Measurements from ENCODE around the gene LOXHD1. TPM values are rescaled to one million over a fixed set of nuclear protein-coding genes. Genes with fewer than 3 reads are reported as not detected.

The LOXHD1 gene
- total RNA-seq, 1 donor, result not detected

- no peak for DNase-seq (ENCODE audit: low read depth)
- no peak overlapping the region for H3K4me3 ChIP-seq (ENCODE audit: low read depth, low read length)
- TF ChIP-seq, protein P1, sequence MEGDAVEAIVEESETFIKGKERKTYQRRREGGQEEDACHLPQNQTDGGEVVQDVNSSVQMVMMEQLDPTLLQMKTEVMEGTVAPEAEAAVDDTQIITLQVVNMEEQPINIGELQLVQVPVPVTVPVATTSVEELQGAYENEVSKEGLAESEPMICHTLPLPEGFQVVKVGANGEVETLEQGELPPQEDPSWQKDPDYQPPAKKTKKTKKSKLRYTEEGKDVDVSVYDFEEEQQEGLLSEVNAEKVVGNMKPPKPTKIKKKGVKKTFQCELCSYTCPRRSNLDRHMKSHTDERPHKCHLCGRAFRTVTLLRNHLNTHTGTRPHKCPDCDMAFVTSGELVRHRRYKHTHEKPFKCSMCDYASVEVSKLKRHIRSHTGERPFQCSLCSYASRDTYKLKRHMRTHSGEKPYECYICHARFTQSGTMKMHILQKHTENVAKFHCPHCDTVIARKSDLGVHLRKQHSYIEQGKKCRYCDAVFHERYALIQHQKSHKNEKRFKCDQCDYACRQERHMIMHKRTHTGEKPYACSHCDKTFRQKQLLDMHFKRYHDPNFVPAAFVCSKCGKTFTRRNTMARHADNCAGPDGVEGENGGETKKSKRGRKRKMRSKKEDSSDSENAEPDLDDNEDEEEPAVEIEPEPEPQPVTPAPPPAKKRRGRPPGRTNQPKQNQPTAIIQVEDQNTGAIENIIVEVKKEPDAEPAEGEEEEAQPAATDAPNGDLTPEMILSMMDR (IDR thresholded peaks at IDR 0.05; ENCODE audit: insufficient read depth, low read length), result no peak
Measured at GRCh38 chr18:46428368-46428767, 228.7 kb downstream of the LOXHD1 start.

DNA sequence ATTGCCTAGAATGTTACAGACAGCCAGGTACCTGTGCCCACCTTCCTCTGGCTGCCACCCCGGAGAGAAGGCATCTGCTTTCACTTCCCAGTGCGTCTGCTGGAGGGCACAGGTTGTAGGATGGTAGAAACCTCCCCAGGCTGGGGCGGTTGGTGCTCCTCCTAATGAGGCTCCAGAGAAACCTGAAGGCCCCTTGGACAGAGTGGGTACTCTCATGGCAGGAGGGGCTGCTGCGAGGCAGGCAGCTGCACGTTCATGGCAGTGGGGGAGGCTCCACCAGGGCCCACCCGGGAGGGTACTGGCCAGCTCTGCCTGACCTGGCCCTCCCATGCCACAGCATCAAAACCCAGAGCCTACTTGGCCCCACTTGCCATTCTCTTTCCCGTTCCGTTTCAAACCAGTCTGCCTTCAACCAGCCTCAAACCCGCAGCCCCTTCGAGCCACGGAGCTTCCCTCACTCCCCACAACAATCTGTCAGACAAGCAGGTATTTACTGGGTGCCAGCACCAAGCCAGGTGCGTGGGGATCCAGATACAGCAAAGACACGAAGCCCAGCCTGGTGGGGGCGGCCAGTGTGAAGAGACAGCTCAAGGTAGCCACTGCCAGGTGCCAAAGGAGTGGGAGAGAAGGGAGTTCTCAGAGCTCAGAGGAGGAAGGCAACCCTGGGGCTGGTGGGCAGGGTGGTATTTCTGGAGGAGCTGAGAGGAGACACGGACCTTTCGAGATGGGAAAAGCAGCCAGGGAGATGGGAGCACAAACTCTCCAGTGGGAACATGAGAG is 229.6 kb downstream of the LOXHD1 start:
- no peak for DNase-seq (ENCODE audit: low read depth)
- TF ChIP-seq, protein P1 (IDR thresholded peaks at IDR 0.05; ENCODE audit: insufficient read depth, low read length), result no peak
- no peak overlapping the region for H3K4me3 ChIP-seq (ENCODE audit: low read depth, low read length)

Other genes with a start within 250 kb of the LOXHD1 start
- 0.90 TPM in 1 of 2 replicates, not detected in the other for gene ST8SIA5, start 99.8 kb upstream of the LOXHD1 start, total RNA-seq (ENCODE audit: low replicate concordance)